Stimulated activated CD4-positive, alpha-beta T cell treated with anti-CD3 and anti-CD28 coated beads, Interleukin-15, amount 100 ng/mL, for 1 hour (primary cell): ENCODE measurements around the gene KRT32.

ENCODE experiments used
- DNase-seq, 2 donors: peaks; one replicate each; pipeline ENCODE4 v3.0.0-alpha.2; 2020; ENCODE audit warnings: low read depth in 1 of 2, low spot score in 1 of 2

Gene KRT32

GRCh38 chr17:41492771-41493170 lies 25.6 kb upstream of the KRT32 start:
- no peak for DNase-seq

GRCh38 chr17:41492351-41492750 lies 25.2 kb upstream of the KRT32 start:
- no peak for DNase-seq

GRCh38 chr17:41491476-41491875 lies 24.3 kb upstream of the KRT32 start:
- no peak for DNase-seq

- DNase-seq = no peak
Measured at GRCh38 chr17:41490000-41490990, 23.1 kb upstream of the KRT32 start.

GRCh38 chr17:41489531-41489930 lies 22.3 kb upstream of the KRT32 start, which contains the start of gene KRT36:
KRT36 (minus strand) TSS chr17:41489910; CDS start chr17:41489864, 46 bp downstream.
- DNase-seq = no peak

- peak in 1 of 2 donors; percentile 9 for DNase-seq
Measured at GRCh38 chr17:41486809-41487530, 19.8 kb upstream of the KRT32 start.

GRCh38 chr17:41486316-41486715 lies 19.1 kb upstream of the KRT32 start:
- no peak for DNase-seq

- no peak for DNase-seq
Measured at GRCh38 chr17:41484920-41485904, 18.0 kb upstream of the KRT32 start.

GRCh38 chr17:41483991-41484826 lies 17.0 kb upstream of the KRT32 start:
- DNase-seq = no peak

GRCh38 chr17:41483531-41483930 lies 16.3 kb upstream of the KRT32 start:
- no peak for DNase-seq

- no peak for DNase-seq
Measured at GRCh38 chr17:41481036-41481435, 13.8 kb upstream of the KRT32 start, which contains the start of gene KRT35. KRT35 (minus strand) TSS chr17:41481151; CDS start chr17:41481097, 54 bp downstream.

GRCh38 chr17:41480581-41480980 lies 13.4 kb upstream of the KRT32 start:
- no peak for DNase-seq

GRCh38 chr17:41480136-41480535 lies 12.9 kb upstream of the KRT32 start:
- DNase-seq = no peak

- DNase-seq = no peak
Measured at GRCh38 chr17:41478237-41478636, 11.1 kb upstream of the KRT32 start.

GRCh38 chr17:41476866-41477815 lies 10.0 kb upstream of the KRT32 start:
- DNase-seq = no peak

GRCh38 chr17:41475421-41475820 lies 8.2 kb upstream of the KRT32 start:
- DNase-seq = no peak

GRCh38 chr17:41474863-41475262 lies 7.7 kb upstream of the KRT32 start:
- DNase-seq = no peak

- DNase-seq = no peak
Measured at GRCh38 chr17:41468346-41468745, 1.2 kb upstream of the KRT32 start.

GRCh38 chr17:41467561-41467960 lies 375 bp upstream of the KRT32 start:
- no peak for DNase-seq
